ENCODE results near the gene LIM2.
"Not testable (repeated sequence)": the region's sequence is repeated elsewhere in the genome, so short reads cannot be mapped to it uniquely, and the experiment has no call there.

Gene LIM2

GRCh38 chr19:51387924-51388389, at the start of gene LIM2:
LIM2 (minus strand) TSS chr19:51387974; CDS start chr19:51387443, 531 bp downstream.
- DNase-seq = no peak

DNA sequence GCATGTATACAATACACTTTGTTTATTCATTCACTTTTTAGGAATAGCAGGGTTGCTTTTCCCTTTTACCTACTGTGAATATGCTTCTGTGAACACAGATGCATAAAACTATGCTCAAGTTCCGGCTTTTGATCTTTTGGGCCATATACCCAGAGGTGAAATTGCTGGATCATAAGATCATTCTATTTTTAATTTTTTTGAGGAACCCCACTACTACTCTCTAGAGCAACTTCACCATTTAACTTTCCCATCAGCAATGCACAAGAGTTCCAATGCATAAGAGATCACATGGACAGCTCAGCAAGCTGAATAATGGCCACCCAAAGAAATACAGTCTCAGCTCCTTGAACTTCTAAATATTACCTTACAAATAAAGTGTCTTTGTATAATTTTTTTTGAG, 46.7 kb upstream of the LIM2 start:
- DNase-seq = no peak

DNA sequence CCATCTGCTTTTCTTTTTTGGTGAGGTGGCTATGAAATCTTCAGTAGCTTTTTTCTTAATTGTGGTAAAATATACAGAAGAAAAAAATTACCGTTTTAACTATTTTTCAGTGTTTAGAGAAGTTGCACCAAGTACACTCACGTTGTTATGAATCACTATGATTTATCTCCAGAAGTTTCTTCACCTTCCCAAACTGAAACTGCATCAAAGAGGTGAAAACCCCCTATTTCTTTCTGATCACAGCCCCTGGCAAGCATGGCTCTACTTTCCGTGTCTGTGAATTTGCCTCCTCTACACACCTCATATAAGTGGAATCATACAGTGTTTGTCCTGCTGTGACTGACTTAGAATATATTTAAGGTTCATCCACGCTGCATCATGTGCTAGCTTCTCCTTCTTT, 45.3 kb upstream of the LIM2 start:
- no peak for DNase-seq

DNA sequence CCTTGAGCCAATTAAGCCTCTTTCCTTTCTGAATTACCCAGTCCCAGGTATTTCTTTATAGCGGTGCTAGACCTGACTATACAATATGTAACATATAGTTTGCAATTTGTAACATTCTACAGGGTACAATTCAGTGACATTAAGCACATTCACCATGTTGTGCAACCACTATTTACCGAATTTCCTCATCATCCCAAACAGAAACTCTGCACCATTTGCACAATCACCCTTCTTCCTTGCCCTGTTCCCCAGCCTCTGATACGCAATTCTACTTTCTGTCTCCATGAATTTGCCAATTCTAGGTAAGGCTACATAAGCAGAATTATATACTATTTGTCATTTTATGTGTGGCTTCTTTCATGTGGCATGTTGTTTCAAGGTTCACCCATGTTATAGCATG, 43.4 kb upstream of the LIM2 start:
- no peak for DNase-seq

- DNase-seq = no peak
Measured at GRCh38 chr19:51430221-51430620, 42.4 kb upstream of the LIM2 start.

GRCh38 chr19:51427201-51427600, 39.4 kb upstream of the LIM2 start:
- no peak for DNase-seq

- peak; percentile 87 for DNase-seq
Measured at GRCh38 chr19:51422053-51422448, 34.3 kb upstream of the LIM2 start.

DNA sequence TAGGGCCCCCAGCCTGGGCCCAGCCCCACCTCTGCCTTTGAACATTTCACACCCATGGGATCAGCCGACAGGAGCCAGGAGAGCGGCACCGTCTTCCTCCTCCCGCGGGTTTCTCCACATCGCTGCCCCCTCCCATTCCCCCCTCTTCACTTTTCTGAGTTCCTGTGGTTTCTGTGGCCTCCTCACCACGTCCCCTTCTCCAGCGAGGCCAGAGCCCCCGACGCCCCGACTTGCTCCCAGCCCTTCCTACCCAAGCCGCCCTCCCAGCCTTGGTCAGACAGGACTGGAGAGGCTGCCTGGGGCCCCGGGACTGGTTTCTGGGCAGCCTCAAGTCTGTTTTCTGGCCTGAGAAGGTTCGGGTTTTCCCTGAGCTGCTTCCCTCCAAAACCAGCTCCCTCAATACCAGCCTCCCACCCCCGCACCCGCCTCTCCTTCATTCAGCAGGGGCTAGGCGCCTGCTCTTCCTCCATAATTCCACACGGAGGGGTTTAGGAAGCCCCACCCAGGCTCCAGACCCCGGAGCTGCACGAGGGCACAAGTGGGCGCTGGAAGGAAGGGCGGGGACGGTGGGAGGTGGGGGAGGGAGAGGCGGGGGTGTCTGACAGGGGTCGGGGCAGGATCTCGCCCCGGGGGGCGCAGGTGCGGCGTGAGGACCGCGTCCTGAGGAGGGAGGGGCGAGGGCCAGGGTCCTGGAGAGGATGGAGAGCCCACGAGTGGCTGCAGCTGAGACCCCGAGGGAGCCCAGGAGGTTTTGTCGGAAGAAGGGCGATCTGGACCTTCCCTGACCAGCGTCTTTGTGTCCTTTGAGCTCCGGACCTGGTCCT, 33.7 kb upstream of the LIM2 start:
- DNase-seq = no peak

GRCh38 chr19:51420511-51420910, 32.7 kb upstream of the LIM2 start:
- DNase-seq = not testable (repeated sequence)

- DNase-seq = no peak
Measured at GRCh38 chr19:51418707-51419106, 30.9 kb upstream of the LIM2 start.

GRCh38 chr19:51417810-51418157, 30.0 kb upstream of the LIM2 start:
- DNase-seq = no peak

GRCh38 chr19:51417107-51417809, 29.5 kb upstream of the LIM2 start, which contains the start of gene SIGLEC10:
SIGLEC10 (minus strand) TSS chr19:51417642; CDS start chr19:51417581, 61 bp downstream.
- DNase-seq = no peak

- not testable (repeated sequence) for DNase-seq
Measured at GRCh38 chr19:51416422-51416821, 28.6 kb upstream of the LIM2 start.

DNA sequence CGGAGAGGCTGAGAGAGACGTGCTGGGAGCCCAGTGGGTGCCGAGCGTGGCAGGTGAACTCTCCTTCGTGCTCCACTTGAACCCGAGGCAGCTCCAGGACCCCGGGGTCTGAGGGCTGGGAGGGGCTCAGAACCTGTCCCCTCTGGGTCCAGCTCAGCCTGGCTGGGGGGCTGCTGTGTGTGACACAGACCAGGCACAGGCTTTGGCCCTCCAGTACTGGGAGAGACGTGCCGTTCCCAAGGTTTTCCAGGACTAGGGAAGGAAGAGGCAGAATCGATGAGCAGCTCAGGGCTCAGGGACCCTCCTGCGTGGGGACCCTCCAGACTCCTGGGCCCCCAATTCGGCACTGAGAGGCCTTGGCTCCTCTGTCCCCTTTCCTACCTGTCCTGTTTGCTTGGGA, 27.4 kb upstream of the LIM2 start:
- DNase-seq = no peak

- DNase-seq = no peak
Measured at GRCh38 chr19:51410950-51411748, 23.4 kb upstream of the LIM2 start.

DNA sequence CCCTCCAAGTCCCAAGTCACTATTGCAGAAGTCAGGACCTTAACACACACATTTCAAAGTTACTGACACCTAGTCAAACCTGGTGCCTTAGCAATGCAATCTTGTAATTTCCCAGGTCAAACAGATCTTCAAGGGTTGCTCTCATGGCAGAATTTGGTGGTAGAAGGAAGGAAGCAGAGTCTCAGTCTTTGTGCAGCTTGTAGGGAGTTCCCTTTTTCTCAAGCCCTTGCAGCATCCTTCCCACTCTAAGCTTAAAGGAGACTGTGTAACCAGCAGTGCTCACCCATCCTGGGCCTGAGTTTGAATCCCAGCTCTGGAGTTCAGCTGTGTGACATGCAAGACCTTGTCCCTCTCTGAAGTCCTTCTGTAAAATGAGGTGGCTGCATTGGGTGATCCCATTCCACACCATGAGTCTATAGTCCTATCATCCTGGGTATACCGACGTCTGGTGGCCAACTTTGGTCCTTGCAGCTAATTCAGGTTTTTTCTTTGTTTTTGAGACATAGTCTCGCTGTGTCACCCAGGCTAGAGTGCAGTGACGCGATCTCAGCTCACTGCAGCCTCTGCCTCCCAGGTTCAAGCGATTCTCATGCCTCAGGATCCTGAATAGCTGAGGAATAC, 19.8 kb upstream of the LIM2 start:
- DNase-seq = no peak

- DNase-seq = no peak
Measured at GRCh38 chr19:51402117-51402516, 14.3 kb upstream of the LIM2 start.

GRCh38 chr19:51399936-51400335, 12.2 kb upstream of the LIM2 start:
- DNase-seq = not testable (repeated sequence)

DNA sequence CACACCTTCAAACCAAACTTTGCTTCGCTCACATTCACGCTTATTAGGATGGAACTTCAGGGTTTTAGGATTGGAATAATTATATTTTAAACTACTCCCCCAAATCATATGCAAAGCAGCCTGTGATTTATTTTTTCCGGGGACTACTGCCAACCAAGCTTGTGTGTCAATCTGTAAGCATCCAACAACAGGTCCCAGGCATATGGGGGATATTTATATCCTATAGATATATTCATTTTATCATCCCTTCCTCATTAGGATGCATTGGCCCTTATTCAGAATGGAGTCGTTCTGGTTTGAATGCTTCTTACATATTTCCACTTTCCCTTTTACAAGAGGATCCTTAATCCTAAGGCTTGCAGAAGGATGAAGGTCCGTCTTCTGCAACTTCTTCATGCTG, 11.5 kb upstream of the LIM2 start:
- no peak for DNase-seq

GRCh38 chr19:51398096-51398704, 10.4 kb upstream of the LIM2 start:
- no peak for DNase-seq

GRCh38 chr19:51397453-51397852, 9.7 kb upstream of the LIM2 start:
- not testable (repeated sequence) for DNase-seq

DNA sequence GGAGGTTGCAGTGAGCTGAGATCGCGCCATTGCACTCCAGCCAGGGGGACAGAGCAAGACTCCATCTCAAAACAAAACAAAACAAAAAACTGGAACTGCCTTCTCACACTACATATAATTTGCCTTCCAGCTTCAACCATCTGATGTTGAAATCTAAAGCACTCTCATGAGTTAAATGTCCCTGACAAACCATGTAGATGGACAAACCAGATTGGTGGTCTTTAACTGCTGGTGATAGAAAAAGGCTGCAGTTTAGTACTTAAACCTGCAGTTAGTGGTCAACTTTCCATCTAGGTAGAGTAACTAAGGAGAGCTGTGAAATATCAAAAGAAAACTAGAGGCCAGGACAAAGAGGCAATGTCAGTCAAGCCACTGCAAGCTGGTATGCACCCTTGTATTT, 8.4 kb upstream of the LIM2 start:
- DNase-seq = no peak

Measured in activated T-cell treated with anti-CD3 and anti-CD28 coated beads, Interleukin-2, amount 50 U/mL, for 1 hour (primary cell).